SKM-1 (cell line): ENCODE results near the gene SPRR5.

Experiments used
- DNase-seq: peaks from one replicate; lab custom pipeline; 2025; ENCODE audit not compliant: unreplicated experiment; lab: John Stamatoyannopoulos, UW

Gene SPRR5, protein sequence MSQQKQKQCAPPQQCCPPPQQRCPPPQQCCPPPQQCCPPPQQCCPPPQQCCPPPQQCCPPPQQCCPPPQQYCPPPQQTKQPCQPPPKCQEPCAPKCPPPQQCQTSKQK

DNA sequence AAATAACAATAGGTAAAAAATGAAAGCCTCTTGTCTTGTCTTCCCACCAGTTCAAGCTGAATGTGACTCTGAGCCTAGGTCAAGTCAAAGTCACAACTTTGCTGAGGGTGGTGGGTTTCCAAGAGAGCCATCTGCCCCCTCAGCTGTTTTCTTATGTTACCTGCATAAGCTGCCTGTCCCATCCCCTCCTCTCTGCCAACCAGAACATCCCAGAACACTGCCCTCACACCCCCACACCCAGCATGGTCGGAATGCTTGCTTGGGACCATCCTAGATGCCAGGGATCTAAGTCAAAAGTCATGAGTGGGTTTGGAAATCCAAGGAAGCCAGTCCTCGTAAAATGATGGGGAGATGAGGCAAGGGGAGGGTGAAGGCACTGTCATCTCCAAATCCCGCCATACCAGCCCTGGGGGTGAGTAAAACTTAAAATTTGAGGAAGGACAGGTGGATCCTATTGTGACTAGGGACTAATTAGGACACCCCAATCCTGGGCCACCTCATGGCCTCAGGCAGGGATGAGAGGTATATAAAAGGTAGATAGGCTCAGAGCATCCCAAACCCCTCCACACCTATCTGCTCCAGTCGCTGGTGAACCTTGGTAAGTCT, at the start of gene SPRR5:
TSS of gene SPRR5 (plus strand) at position 556 of the 606 bp plus-strand sequence. CDS start 1,349 bp downstream, outside the sequence.
- DNase-seq = no peak

DNA sequence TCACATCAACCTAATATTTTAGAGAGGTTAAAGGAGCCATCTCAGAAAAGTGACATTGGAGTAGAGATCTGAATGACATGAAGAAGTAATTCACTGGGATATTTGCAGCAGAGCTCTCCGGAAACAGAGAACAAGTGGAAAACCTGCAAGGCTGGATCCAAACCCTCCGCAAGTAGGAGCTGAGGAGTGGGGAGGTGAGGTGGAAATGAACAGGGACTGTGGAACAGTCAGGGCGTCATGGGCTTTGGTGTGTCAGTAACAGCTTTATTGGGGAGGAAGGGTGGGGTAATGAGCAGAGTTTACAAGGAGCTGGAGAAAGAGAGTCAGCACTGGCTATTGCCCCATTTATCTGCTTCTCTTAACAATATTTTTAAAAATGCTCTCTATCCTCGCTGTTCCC, 48.0 kb upstream of the SPRR5 start:
- no peak for DNase-seq

DNA sequence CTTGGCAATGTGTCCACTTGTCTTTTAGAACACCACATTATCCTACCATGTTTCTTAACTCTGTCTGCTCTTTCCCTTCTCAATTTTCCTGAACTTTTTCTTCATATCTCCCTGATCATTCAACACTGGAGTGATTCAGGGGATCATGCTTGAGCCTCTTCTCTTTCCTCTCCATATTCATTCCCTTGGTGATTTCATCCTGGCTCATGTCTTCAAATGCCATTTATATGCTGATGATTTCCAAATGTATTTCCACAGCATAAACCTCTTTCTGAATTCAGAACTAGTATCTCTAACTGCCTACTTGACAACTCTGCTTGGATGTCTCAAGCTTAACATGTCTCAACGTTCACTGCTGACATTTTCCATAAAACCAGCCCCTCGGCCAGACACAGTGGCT, 47.1 kb upstream of the SPRR5 start:
- DNase-seq = no peak

DNA sequence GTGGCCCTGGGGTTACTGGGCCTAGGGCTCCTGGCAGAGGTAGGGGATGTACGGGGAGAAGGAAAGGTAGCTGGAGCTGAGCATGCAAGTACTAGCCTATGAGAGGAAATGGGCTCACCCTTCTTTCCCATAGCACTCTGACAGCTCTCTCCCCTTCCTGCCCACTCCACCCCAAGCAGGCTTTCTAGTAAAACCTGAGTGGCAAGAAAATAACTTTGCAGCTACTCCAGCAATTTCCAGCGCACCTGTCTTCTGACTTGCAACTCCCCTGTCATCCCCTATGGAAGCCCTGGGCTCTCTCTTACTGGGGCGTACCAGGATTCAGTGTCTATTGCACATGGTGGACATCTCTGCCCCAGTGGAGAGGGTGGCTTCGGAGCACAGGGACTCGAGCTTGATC, 45.4 kb upstream of the SPRR5 start:
- DNase-seq = no peak

DNA sequence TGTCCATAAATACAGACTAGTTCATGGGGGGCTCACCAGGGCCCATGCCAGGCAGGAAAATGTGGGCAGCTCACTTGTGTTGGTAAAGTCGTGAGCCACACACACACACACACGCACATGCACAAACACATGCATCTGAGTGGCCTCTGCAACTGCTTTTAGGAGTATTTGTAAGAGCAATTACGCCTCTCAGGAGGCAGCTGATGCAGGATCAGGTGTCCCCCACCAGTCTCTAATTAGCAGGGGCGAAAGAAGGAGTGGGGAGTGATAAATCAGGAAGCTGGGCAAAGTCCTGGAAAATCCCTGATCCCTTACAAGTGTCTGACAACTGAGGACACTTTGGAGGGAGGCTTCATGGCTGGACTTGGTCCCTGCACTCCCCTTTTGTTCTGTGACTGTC, 44.4 kb upstream of the SPRR5 start:
- no peak for DNase-seq

DNA sequence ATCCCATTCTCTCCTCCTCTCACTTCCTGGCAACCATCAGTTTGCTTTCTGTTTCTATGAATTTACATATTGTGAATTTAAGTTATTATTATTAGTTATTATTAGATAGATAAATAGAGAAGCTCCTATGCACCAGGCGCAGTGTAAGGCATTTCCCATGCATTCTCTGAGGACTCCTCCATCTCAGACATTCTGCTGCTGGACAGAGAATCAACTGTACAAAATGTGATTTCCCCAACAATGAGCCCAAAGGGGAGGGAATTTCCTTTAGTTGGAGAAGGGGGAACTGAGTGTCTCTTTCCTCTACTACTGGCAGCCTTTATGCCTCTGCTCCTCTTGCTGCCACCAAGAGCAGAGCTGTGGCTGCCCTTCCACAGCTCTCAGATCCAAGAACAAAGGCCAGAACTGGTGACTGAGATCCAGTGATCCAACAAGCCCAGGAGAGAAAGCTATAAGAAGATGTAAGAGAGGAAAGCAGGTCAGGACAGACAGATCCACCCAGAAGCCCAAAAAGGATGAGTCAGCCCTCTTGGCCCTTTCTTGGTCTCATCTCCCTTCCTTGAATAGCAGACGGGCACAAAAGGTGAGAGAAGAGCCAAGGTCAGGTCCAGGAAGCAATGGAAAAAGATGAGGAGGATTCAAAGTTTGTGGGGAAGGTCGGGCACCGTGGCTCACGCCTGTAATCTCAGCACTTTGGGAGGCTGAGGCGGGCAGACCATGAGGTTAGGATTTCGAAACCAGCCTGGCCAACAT, 42.1 kb upstream of the SPRR5 start:
- DNase-seq = no peak

DNA sequence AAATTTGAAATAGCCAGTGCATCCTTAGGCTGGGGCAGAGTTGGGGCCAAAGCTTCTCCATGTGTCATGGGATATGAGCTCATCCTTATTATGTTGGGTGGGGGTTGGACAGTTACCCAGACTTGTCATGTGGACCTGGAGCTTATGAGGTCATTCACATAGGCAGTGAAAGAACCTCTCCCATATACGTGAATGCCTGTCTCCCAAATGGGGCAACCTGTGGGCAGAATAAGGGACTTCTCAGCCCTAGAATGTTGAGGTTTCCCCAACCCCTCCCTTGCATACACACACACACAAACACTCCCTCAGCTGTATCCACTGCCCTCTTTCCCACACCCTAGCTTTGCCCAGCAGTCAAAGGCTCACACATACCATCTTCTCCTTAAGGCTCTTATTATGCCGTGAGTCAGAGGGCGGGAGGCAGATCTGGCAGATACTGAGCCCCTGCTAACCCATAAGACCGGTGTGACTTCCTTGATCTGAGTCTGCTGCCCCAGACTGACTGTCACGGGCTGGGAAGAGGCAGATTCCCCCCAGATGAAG, 40.9 kb upstream of the SPRR5 start:
- no peak for DNase-seq

DNA sequence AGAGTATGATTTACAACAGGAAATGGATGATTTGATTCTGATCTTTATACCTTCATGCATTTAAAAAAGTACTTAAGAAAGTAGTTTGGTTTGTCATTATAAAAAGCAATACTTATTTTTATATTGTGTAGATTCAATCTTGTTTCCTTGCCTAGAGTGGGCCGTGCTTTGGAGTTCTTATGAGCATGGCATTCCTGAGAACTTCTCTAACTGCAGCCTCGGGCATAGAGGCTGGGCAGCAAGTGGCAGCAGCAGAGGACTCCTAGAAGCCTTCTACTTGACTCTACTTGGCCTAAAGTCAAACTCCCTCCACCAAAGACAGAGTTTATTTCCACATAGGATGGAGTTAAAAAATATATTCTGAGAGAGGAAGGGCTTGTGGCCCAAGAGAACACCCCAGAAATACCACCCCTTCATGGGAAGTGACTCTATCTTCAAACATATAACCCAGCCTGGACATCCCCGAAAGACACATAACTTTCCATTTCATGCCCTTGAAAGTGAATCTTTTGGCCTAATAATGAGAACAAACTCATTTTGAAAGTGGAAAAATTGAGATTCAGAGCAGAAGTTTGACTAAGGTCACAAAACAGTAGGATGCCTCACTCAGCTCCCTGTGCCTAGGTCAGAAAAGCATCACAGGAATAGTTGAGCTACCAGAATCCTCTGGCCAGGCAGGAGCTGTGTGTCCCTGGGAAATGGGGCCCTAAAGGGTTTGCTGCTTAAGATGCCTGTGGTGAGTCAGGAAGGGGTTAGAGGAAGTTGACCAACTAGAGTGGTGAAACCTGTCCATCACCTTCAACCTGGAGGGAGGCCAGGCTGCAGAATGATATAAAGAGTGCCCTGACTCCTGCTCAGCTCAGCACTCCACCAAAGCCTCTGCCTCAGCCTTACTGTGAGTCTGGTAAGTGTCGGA, 39.1 kb upstream of the SPRR5 start, which contains the start of gene IVL:
TSS of gene IVL (plus strand) at position 861 of the 916 bp plus-strand sequence. CDS start 1,252 bp downstream, outside the sequence.
- DNase-seq = no peak

DNA sequence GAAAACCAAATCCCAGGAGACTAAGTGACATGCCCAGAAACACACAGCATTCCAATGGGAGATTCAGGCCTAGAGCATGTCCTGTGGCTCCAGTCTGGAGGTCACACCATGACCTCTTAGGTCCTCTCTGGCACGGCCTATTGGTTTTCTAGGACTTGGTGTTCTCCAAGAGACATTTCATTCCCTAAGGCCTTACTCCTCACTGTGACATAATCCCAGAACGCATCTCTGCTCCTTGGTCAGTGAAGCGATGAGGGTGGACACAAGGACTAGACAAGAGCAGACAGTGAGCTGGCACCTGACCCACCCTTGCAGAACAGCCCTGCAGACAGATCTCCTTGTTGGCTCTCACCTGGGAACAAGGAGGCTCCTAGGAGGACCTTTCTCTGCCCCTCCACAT, 37.8 kb upstream of the SPRR5 start:
- DNase-seq = no peak

DNA sequence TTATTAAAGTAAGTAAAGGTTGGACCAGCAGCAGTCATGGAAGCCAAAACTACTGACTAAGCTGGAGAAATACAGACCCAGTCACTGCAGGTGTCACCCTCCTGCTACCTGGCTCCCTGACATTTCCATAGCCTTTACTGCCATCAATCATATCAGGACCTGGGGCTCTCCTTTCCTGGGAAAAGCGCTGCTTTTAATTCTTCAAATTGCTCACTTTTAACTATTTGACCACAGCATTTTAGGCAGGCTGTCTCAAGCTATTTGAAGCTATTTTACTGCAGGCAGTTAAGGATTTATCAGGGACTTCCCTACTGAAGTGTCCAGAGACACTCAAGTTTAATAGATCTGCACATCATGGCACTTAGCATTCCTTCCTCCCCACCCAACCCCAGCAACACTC, 34.5 kb upstream of the SPRR5 start:
- DNase-seq = no peak

DNA sequence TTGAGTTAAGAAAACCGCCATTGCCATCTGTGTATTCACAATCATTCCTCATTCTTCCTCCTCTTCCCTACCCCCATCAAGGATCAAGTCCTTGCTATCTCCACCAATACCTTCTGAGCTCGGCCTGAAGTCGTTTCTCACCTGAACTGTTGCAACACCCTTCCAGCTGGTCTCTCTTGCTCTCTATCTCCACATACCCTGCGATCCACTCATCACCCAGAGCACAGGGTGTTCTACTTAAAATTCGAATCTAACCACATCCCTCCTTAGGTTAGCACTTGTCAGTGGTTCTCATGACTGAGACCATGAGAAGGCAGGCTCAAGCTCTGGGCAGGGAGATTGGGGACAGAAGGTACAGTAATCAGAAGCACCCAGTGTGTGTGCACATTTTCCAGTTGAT, 34.1 kb upstream of the SPRR5 start:
- no peak for DNase-seq

DNA sequence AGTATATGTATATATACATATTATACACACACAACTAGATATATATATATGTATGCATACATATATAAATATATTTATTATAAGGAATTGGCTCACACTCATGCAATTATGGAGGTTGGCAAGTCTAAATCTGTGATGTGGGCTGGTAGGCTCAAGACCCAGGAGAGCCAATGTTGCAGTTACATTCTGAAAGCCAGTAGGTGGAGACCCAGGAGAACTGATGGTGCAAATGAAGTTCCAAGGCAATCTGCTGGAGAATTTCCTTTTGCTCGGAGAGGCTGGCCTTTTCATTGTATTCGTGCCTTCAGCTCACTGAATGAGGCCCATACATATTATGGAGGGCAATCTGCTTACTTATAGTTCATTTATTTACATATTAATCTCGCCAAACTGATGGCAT, 29.2 kb upstream of the SPRR5 start:
- no peak for DNase-seq

DNA sequence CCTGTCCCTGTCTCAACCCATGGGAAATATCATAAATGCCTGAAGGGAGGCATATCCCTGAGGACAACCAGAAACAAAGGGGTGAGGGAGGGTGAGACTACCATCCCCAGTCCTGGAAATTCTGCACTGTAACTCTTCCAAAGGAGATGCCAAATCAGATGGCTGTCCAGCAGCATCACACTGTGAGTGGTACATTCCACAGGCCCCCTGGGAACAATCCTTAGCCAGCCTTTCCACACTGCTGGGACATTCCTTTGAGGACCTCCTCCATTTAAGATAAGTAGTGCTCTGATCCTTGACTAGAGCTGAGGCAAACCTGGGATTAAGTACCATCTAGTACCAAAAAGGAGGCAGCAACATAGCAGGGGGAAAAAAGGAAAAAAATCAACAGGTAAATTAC, 27.9 kb upstream of the SPRR5 start:
- no peak for DNase-seq

DNA sequence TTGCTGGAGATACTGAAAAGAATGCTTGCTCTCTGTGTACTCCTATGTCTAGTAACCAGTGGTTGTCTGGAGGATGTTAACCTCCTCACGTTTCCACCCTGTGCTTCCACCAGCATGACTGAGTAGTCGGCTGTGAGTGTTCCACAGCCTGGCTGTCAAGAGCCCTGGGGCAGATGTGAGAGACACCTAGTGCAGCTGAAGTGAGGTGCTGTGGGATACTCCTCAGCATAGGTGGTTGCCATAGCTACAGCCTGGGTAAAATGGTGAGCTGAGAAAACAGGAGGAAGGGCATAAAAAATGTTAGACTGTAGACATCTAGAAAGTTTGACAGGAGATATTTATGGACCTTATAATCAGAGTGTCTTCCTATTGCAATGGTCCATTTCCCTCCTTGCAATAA, 22.8 kb upstream of the SPRR5 start:
- DNase-seq = no peak

DNA sequence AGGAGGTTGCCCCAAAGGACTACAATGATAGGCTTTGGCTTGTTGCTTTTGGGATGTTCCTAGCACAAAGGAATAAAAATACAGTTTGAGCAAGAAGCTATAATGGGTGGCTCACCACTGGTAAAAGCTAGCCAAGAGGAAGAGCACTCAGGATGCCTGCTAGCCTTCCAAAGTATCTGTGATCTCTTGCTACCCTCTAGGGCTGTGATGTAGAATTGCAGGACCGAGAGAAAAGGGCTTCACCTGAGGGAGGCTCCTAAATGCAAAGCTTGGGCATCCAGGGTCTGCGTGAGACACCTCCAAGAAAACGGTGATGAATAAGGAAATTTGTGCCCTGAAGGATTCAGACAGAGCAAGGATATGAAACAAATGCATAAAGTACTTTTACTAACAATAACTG, 20.9 kb upstream of the SPRR5 start:
- DNase-seq = no peak

DNA sequence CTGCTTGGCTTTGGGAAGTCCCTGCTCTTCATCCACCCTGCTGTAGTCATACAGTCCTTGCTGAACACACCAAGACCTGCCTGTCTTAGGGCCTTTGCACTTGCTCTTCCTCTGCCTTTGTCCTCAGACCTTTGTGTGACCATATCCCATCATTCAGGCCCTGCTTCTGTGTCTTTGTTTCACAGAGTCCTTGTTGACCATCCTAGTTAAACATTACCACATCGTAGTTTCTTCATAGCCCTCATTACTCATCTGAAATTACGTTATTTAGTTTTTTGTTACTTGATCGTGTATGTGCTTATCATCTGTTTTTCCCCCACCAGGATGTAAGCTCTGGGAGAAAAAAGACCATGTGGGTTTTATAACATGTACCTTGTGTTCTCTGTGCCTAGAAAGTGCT, 18.3 kb upstream of the SPRR5 start:
- DNase-seq = no peak

DNA sequence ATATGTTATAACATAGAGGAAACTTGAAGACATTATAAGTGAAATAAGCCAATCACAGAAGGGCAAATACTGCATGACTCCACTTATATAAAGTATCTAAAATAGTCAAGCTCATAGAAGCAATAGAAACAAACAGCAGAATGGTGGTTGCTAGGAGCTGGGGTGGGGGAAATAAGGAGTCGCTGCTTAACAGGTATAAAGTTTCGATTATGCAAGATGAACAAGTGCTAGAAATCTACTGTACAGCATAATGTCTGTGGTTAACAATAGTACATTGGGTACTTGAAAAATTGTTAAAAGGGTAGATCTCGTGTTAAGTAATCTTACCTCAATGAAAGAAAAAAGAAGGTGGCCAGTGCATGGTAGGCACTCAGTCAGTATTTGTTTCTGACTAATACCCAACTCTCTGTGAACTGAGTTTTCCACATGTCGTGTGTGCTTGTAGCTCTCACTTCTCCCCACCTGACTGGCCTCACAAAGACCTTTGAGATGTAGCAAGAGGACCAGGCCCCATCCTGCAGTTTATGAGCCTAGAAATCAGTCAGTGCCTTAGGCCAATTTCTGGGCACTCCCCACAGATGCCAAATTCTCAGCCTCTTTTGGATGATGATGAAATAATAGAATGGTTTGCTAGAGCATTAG, 14.7 kb upstream of the SPRR5 start:
- no peak for DNase-seq

DNA sequence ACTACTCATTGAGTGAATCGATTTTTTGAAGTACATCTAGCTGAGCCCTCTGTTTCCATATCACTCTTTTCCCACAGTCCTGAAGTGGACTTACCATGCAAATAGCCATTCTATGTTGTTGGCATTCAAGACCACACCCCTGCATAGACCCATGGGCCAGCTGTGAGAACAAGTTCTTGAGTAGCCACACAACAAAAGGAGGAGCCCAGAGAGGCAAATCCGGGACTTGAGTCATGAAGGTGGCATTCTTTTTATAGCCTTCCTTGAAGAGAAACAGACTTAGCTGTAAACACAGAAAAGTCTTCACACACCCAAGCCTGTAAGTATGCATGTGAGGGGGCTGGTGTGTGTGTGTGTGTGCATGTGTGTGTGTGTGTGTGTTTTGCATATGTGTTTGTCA, 13.8 kb upstream of the SPRR5 start:
- no peak for DNase-seq

DNA sequence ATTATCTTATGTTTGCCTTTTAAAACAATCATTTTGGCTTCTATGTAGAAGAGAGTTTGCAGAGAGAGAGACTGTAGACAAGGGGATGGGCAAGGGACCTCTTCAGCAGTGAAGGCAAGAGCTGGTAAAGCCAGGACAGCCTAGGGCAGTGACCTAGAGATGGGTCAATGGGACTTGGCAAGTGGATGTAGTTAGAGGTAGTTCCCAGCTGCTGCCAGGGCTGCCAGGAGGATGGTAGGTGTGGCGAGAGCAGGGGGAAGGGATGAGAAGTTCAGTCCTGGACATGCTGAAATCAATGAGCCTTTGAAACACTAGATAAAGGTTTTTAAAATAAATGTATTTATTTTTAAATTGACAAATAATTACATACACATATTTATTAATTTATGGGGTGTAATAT, 6.4 kb upstream of the SPRR5 start:
- DNase-seq = no peak

DNA sequence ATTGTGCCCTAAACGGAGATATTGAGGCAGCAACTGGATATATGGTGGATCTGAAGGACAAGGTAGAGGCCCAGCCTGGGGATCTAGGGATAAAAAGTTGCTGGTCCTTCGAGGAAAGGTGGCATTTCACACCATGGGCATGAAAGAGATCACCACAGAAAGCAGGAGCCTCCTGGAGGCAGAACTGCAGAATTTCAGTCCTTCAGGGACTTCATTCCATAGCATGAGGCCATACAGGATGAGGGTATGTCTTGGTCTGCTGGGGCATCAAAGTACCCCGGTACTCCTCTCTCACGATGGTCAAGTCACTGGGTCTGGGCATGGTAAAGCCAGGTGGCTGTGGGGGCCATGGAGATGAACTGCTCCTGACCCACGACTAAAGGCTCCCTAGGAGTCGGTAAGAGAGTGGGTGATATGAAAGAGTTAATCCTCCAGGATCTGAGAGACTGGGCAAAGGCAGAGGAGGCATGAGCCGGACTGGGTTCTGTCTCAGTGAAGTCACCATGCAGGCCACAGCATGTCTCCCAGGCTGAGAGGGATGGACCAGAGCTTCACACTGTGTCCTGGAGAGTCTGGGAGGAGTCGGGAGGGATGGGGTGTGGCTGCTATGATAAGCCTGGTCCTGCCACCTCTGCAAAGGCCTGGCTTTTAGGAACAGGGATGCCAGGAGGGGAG, 5.8 kb upstream of the SPRR5 start:
- no peak for DNase-seq
